Activated CD8-positive, alpha-beta memory T cell treated with anti-CD3 and anti-CD28 coated beads, Interleukin-2, amount 50 U/mL, for 1 hour (primary cell): ENCODE results near the gene ZG16B.

Experiments
- DNase-seq: peaks from one replicate; pipeline ENCODE4 v3.0.0-alpha.2; 2020; ENCODE audit errors: extremely low read depth

ZG16B gene

GRCh38 chr16:2845116-2845515 is 15.0 kb downstream of the ZG16B start:
- DNase-seq, result no peak

GRCh38 chr16:2846511-2847310 is 16.6 kb downstream of the ZG16B start:
- no peak for DNase-seq

- DNase-seq, result no peak
Measured at GRCh38 chr16:2848933-2849725, 19.0 kb downstream of the ZG16B start.

- no peak for DNase-seq
Measured at GRCh38 chr16:2852003-2852730, 22.1 kb downstream of the ZG16B start.

- DNase-seq, result no peak
Measured at GRCh38 chr16:2852731-2853507, 22.8 kb downstream of the ZG16B start.

GRCh38 chr16:2853531-2854073 is 23.5 kb downstream of the ZG16B start:
- DNase-seq, result no peak

- no peak for DNase-seq
Measured at GRCh38 chr16:2854700-2855309, 24.7 kb downstream of the ZG16B start.

GRCh38 chr16:2855536-2855935 is 25.4 kb downstream of the ZG16B start:
- no peak for DNase-seq

GRCh38 chr16:2856061-2856670 is 26.1 kb downstream of the ZG16B start:
- no peak for DNase-seq

GRCh38 chr16:2856686-2857450 is 26.8 kb downstream of the ZG16B start:
- no peak for DNase-seq

- DNase-seq, result no peak
Measured at GRCh38 chr16:2857451-2858244, 27.5 kb downstream of the ZG16B start, which contains the start of gene PRSS22. Gene PRSS22, minus strand, starts transcription at chr16:2858170. Its CDS starts 66 bp downstream, at chr16:2858104.

- no peak for DNase-seq
Measured at GRCh38 chr16:2858245-2859025, 28.3 kb downstream of the ZG16B start.

- DNase-seq, result no peak
Measured at GRCh38 chr16:2859686-2860265, 29.7 kb downstream of the ZG16B start.

GRCh38 chr16:2860826-2861567 is 30.9 kb downstream of the ZG16B start:
- no peak for DNase-seq

- no peak for DNase-seq
Measured at GRCh38 chr16:2865651-2866050, 35.5 kb downstream of the ZG16B start.

- DNase-seq, result no peak
Measured at GRCh38 chr16:2866431-2866830, 36.3 kb downstream of the ZG16B start.

GRCh38 chr16:2867661-2867986 is 37.5 kb downstream of the ZG16B start:
- DNase-seq, result no peak
